DND-41 (cell line): ENCODE measurements around the gene RFX6.

Source experiments
- ATAC-seq: fragments of 200-7000 bp; cut with Tn5 transposase; 3 replicates; pipeline ENCODE4 v1.9.1; 2021; ENCODE audit warnings: low read depth; ENCODE audit not compliant: insufficient read depth
- DNase-seq: peaks from one replicate; pipeline ENCODE4 v3.0.0-alpha.2; 2020
- H2AFZ ChIP-seq: 2 replicates; pipeline ENCODE4 v1.6.0; 2012; ENCODE audit warnings: low read depth, low read length
- H3K27ac ChIP-seq: 2 replicates; pipeline ENCODE4 v1.5.1; 2012; ENCODE audit warnings: low read length, inconsistent platforms
- H3K27me3 ChIP-seq: fragments of 200-600 bp; sonication (generic); 2 replicates; pipeline ENCODE4 v1.6.0; 2012; ENCODE audit warnings: low read length, mild to moderate bottlenecking, inconsistent platforms; ENCODE audit not compliant: insufficient read depth, poor library complexity
- H3K36me3 ChIP-seq: 2 replicates; pipeline ENCODE4 v1.5.1; 2012; ENCODE audit warnings: low read length, inconsistent platforms; ENCODE audit not compliant: insufficient read depth
- H3K4me1 ChIP-seq: 2 replicates; pipeline ENCODE4 v1.5.1; 2012; ENCODE audit warnings: mild to moderate bottlenecking, low read length; ENCODE audit not compliant: insufficient read depth
- H3K4me2 ChIP-seq: 2 replicates; pipeline ENCODE4 v1.6.0; 2012; ENCODE audit warnings: mild to moderate bottlenecking, moderate library complexity, low read length, inconsistent platforms; ENCODE audit not compliant: insufficient read depth
- H3K4me3 ChIP-seq, 2 experiments: fragments of 200-600 bp in 1 of 2; shearing (Covaris generic) in 1 of 2; 2 replicates each; pipeline ENCODE4 v1.5.1; 2012 to 2016; ENCODE audit warnings: inconsistent platforms in 2 of 2, low read length in 2 of 2, mild to moderate bottlenecking in 2 of 2, low read depth in 1 of 2, moderate library complexity in 1 of 2
- H3K79me2 ChIP-seq: 2 replicates; pipeline ENCODE4 v1.6.0; 2012; ENCODE audit warnings: low read length, inconsistent platforms; ENCODE audit not compliant: insufficient read depth
- H3K9ac ChIP-seq: 2 replicates; pipeline ENCODE4 v1.6.0; 2012; ENCODE audit warnings: low read depth, mild to moderate bottlenecking, inconsistent platforms, low read length, moderate library complexity
- H3K9me3 ChIP-seq: 2 replicates; pipeline ENCODE4 v1.5.1; 2012; ENCODE audit warnings: low read length, moderate library complexity, mild to moderate bottlenecking, inconsistent platforms; ENCODE audit not compliant: insufficient read depth, severe bottlenecking
- H4K20me1 ChIP-seq: 2 replicates; pipeline ENCODE4 v1.6.0; 2012; ENCODE audit warnings: low read length; ENCODE audit not compliant: insufficient read depth
- CTCF ChIP-seq: IDR thresholded peaks from 2 replicates; pipeline ENCODE4 v1.5.1; 2012; ENCODE audit warnings: borderline replicate concordance, low read length, moderate library complexity, mild to moderate bottlenecking; ENCODE audit not compliant: poor library complexity, severe bottlenecking; ENCODE audit errors: extremely low read depth
- EZH2 ChIP-seq: IDR thresholded peaks from 3 replicates; pipeline ENCODE4 v1.6.1; 2012; ENCODE audit warnings: borderline replicate concordance, low read depth, mild to moderate bottlenecking, moderate library complexity, low read length, inconsistent platforms; ENCODE audit not compliant: severe bottlenecking

The RFX6 gene

DNA sequence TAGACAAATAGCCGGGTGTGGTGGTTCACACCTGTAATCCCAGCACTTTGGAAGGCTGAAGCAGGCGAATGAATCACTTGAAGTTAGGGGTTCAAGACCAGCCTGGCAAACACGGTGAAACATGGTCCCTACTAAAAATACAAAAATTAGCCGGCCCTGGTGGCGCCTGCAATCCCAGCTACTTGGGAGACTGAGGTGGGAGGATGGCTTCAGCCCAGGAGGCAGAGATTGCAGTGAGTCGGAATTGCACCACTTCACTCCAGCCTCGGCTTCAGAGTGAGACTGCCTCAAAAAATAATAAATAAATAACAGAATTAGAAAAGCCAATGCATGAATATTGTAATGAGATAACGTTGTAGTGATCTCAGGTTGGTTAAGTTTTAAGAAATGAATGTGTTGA, 61.3 kb downstream of the RFX6 start:
- DNase-seq (no peak), ATAC-seq (no peak)
- TF ChIP-seq EZH2 (no peak), CTCF (no peak)
- H2AFZ ChIP-seq = no peak overlapping the region
- no peak overlapping the region for H3K27ac ChIP-seq
- H3K4me2 ChIP-seq = no peak overlapping the region
- H4K20me1 ChIP-seq = no peaks in the 10 kb centered on the region
- no peaks in the 10 kb centered on the region for H3K79me2 ChIP-seq
- no peak overlapping the region for H3K9ac ChIP-seq
- H3K36me3 ChIP-seq = no peaks in the 10 kb centered on the region
- H3K27me3 ChIP-seq = peaks cover 3% of the 10 kb centered on the region
- H3K4me1 ChIP-seq = no peaks in the 10 kb centered on the region
- no peaks in the 10 kb centered on the region for H3K9me3 ChIP-seq
- no peak overlapping the region for H3K4me3 ChIP-seq

- Histone ChIP-seq H3K9ac (no peak overlapping the region), H3K4me3 (no peak overlapping the region), H3K36me3 (no peaks in the 10 kb centered on the region), H3K4me1 (no peaks in the 10 kb centered on the region), H3K27ac (no peak overlapping the region), H4K20me1 (no peaks in the 10 kb centered on the region), H3K27me3 (peaks cover 3% of the 10 kb centered on the region), H3K79me2 (no peaks in the 10 kb centered on the region), H3K4me2 (no peak overlapping the region), H2AFZ (no peak overlapping the region), H3K9me3 (no peaks in the 10 kb centered on the region)
- TF ChIP-seq CTCF = no peak
- no peak for TF ChIP-seq EZH2
- ATAC-seq (no peak), DNase-seq (no peak)
Measured at GRCh38 chr6:116941727-116942126, 64.7 kb downstream of the RFX6 start.

DNA sequence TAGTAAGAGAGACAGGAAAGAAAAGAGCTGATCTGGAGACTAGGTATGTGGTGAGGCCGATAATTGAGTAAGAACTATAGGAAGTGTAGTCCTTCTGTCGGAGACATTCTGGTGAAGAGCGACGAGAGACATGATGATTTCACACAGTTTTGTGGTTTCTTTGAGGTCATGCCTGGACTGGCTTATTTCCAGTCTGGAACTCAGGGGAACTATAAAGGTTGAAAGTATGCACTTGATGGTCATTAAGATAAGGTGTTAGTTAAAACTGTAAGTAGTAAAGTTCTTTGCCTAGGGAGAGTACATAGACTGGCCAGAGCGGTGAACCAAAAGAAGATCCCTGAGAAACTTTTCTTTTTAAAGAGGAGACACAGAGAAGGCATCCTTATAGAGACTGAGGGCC, 68.8 kb downstream of the RFX6 start:
- no peak for DNase-seq

More for the DNA sequence above, 68.8 kb downstream of the RFX6 start:
- no peak for ATAC-seq
- Histone ChIP-seq H3K36me3 (no peaks in the 10 kb centered on the region), H3K9me3 (no peaks in the 10 kb centered on the region), H3K27me3 (peaks cover 7% of the 10 kb centered on the region), H3K27ac (no peak overlapping the region), H2AFZ (no peak overlapping the region), H3K4me2 (no peak overlapping the region), H3K9ac (no peak overlapping the region), H3K4me1 (no peaks in the 10 kb centered on the region), H3K4me3 (no peak overlapping the region), H3K79me2 (no peaks in the 10 kb centered on the region), H4K20me1 (no peaks in the 10 kb centered on the region)
- TF ChIP-seq EZH2 (no peak), CTCF (no peak)
